ENCODE results near the gene COL21A1. TPM values are rescaled to one million over a fixed set of nuclear protein-coding genes. Genes with fewer than 3 reads are reported as not detected.

Gene COL21A1
- 0.10 TPM for polyA plus RNA-seq (2013, experiment 1 of 2)
- polyA plus RNA-seq (2013, experiment 2 of 2) = 0.07 TPM

GRCh38 chr6:56246881-56247653 lies at the start of gene COL21A1:
TSS of gene COL21A1 (minus strand) at chr6:56247580. CDS start at chr6:56182618, 64,962 bp downstream.
- Histone ChIP-seq H3K4me2 (ENCODE audit: insufficient read depth, low read length, poor library complexity, severe bottlenecking) (peak within 1 kb of the TSS; percentile 86), H2BK120ac (ENCODE audit: low read depth, low read length) (no peak within 1 kb of the TSS), H3K4me3 (ENCODE audit: low read length in 2 of 2) (peak within 1 kb of the TSS in 1 of 2 donors; percentile 81), H4K91ac (ENCODE audit: low read depth, low read length, poor library complexity) (no peak within 1 kb of the TSS), H2BK15ac (ENCODE audit: low read length) (no peak within 1 kb of the TSS), H2BK5ac (ENCODE audit: low read length) (no peak within 1 kb of the TSS), H2AK5ac (ENCODE audit: low read depth, low read length) (no peak within 1 kb of the TSS), H3K4ac (ENCODE audit: low read length) (no peak within 1 kb of the TSS), H3K27ac (replicated peaks; ENCODE audit: low read length) (no peak within 1 kb of the TSS), H3K9me3 (replicated peaks in 1 of 2; ENCODE audit: control insufficient read depth in 2 of 2, insufficient read depth in 1 of 2, low read depth in 1 of 2, low read length in 2 of 2) (no peaks in the 10 kb centered on the region), H3K4me1 (ENCODE audit: control insufficient read depth in 2 of 2, insufficient read depth in 1 of 2, low read depth in 1 of 2, low read length in 2 of 2) (no peaks in the 10 kb centered on the region), H3K27me3 (ENCODE audit: control insufficient read depth in 3 of 3, insufficient read depth in 3 of 3, low read depth in 1 of 3, low read length in 3 of 3) (peaks cover 0 to 40% (median 3%) of the 10 kb centered on the region in 3 experiments), H3K14ac (ENCODE audit: low read length) (no peak within 1 kb of the TSS), H2BK12ac (ENCODE audit: low read length) (no peak within 1 kb of the TSS), H3K36me3 (replicated peaks in 1 of 2; ENCODE audit: control insufficient read depth in 2 of 2, insufficient read depth in 2 of 2, low read length in 2 of 2) (no peaks in the 10 kb centered on the region), H2AFZ (ENCODE audit: low read length) (peak within 1 kb of the TSS; percentile 73), H3K79me1 (ENCODE audit: low read depth, low read length) (no peaks in the 10 kb centered on the region), H3K18ac (ENCODE audit: low read length) (peak within 1 kb of the TSS; percentile 62), H4K8ac (ENCODE audit: low read depth, low read length) (no peak within 1 kb of the TSS), H3K9ac (ENCODE audit: low read depth, low read length, poor library complexity) (peak within 1 kb of the TSS; percentile 81), H3K23ac (ENCODE audit: low read depth, low read length, poor library complexity) (no peak within 1 kb of the TSS)
- DNase-seq (ENCODE audit: low spot score) = peak; percentile 52
- WGBS, 2 donors (ENCODE audit: extremely low coverage in 2 of 2, insufficient read length in 2 of 2, insufficient replicate concordance in 1 of 2) = no CpG with 5 or more reads among the region's 36 CpGs

- no peak overlapping the region for H3K18ac ChIP-seq (ENCODE audit: low read length)
- no peak overlapping the region for H2BK5ac ChIP-seq (ENCODE audit: low read length)
- no peak overlapping the region for H3K14ac ChIP-seq (ENCODE audit: low read length)
- no peak overlapping the region for H2BK15ac ChIP-seq (ENCODE audit: low read length)
- H3K79me1 ChIP-seq (ENCODE audit: low read depth, low read length) = no peaks in the 10 kb centered on the region
- H3K36me3 ChIP-seq (replicated peaks in 1 of 2; ENCODE audit: control insufficient read depth in 2 of 2, insufficient read depth in 2 of 2, low read length in 2 of 2) = no peaks in the 10 kb centered on the region
- no peak overlapping the region for H4K91ac ChIP-seq (ENCODE audit: low read depth, low read length, poor library complexity)
- no peak overlapping the region for H3K23ac ChIP-seq (ENCODE audit: low read depth, low read length, poor library complexity)
- H3K9ac ChIP-seq (ENCODE audit: low read depth, low read length, poor library complexity) = no peak overlapping the region
- H3K4me1 ChIP-seq (ENCODE audit: control insufficient read depth in 2 of 2, insufficient read depth in 1 of 2, low read depth in 1 of 2, low read length in 2 of 2) = peaks cover 0 to 1% of the 10 kb centered on the region in 2 donors
- no peak overlapping the region for H3K27ac ChIP-seq (replicated peaks; ENCODE audit: low read length)
- no peak overlapping the region for H2BK120ac ChIP-seq (ENCODE audit: low read depth, low read length)
- H3K27me3 ChIP-seq (ENCODE audit: control insufficient read depth in 3 of 3, insufficient read depth in 3 of 3, low read depth in 1 of 3, low read length in 3 of 3) = no peaks in the 10 kb centered on the region
- no peak overlapping the region for H4K8ac ChIP-seq (ENCODE audit: low read depth, low read length)
- H3K9me3 ChIP-seq (replicated peaks in 1 of 2; ENCODE audit: control insufficient read depth in 2 of 2, insufficient read depth in 1 of 2, low read depth in 1 of 2, low read length in 2 of 2) = no peaks in the 10 kb centered on the region
- no peak overlapping the region for H2BK12ac ChIP-seq (ENCODE audit: low read length)
- no peak overlapping the region for H3K4me3 ChIP-seq (ENCODE audit: low read length in 2 of 2)
- no CpG with 5 or more reads among the region's 3 CpGs for whole genome bisulfite sequencing, 2 donors (ENCODE audit: extremely low coverage in 2 of 2, insufficient read length in 2 of 2, insufficient replicate concordance in 1 of 2)
- H3K4ac ChIP-seq (ENCODE audit: low read length) = no peak overlapping the region
- H2AK5ac ChIP-seq (ENCODE audit: low read depth, low read length) = no peak overlapping the region
- no peak for DNase-seq (ENCODE audit: low spot score)
- no peak overlapping the region for H3K4me2 ChIP-seq (ENCODE audit: insufficient read depth, low read length, poor library complexity, severe bottlenecking)
- no peak overlapping the region for H2AFZ ChIP-seq (ENCODE audit: low read length)
These were observed 46.4 kb upstream of the COL21A1 start for GRCh38 chr6:56293781-56294180.

- no peak overlapping the region for H2BK15ac ChIP-seq (ENCODE audit: low read length)
- no peaks in the 10 kb centered on the region for H3K36me3 ChIP-seq (replicated peaks in 1 of 2; ENCODE audit: control insufficient read depth in 2 of 2, insufficient read depth in 2 of 2, low read length in 2 of 2)
- H3K9me3 ChIP-seq (replicated peaks in 1 of 2; ENCODE audit: control insufficient read depth in 2 of 2, insufficient read depth in 1 of 2, low read depth in 1 of 2, low read length in 2 of 2) = no peaks in the 10 kb centered on the region
- H4K91ac ChIP-seq (ENCODE audit: low read depth, low read length, poor library complexity) = no peak overlapping the region
- no peak overlapping the region for H3K14ac ChIP-seq (ENCODE audit: low read length)
- H3K27ac ChIP-seq (replicated peaks; ENCODE audit: low read length) = no peak overlapping the region
- peak; percentile 51 for DNase-seq (ENCODE audit: low spot score)
- no peak overlapping the region for H2BK120ac ChIP-seq (ENCODE audit: low read depth, low read length)
- no peak overlapping the region for H2AK5ac ChIP-seq (ENCODE audit: low read depth, low read length)
- H2BK5ac ChIP-seq (ENCODE audit: low read length) = no peak overlapping the region
- H4K8ac ChIP-seq (ENCODE audit: low read depth, low read length) = no peak overlapping the region
- H3K9ac ChIP-seq (ENCODE audit: low read depth, low read length, poor library complexity) = no peak overlapping the region
- H3K79me1 ChIP-seq (ENCODE audit: low read depth, low read length) = no peaks in the 10 kb centered on the region
- no peak overlapping the region for H2BK12ac ChIP-seq (ENCODE audit: low read length)
- no peak overlapping the region for H3K4me2 ChIP-seq (ENCODE audit: insufficient read depth, low read length, poor library complexity, severe bottlenecking)
- no peak overlapping the region for H2AFZ ChIP-seq (ENCODE audit: low read length)
- H3K27me3 ChIP-seq (ENCODE audit: control insufficient read depth in 3 of 3, insufficient read depth in 3 of 3, low read depth in 1 of 3, low read length in 3 of 3) = no peaks in the 10 kb centered on the region
- no peak overlapping the region for H3K18ac ChIP-seq (ENCODE audit: low read length)
- no peak overlapping the region for H3K4ac ChIP-seq (ENCODE audit: low read length)
- H3K4me1 ChIP-seq (ENCODE audit: control insufficient read depth in 2 of 2, insufficient read depth in 1 of 2, low read depth in 1 of 2, low read length in 2 of 2) = peaks cover 0 to 1% of the 10 kb centered on the region in 2 donors
- no peak overlapping the region for H3K23ac ChIP-seq (ENCODE audit: low read depth, low read length, poor library complexity)
- H3K4me3 ChIP-seq (ENCODE audit: low read length in 2 of 2) = no peak overlapping the region
- WGBS, 2 donors (ENCODE audit: extremely low coverage in 2 of 2, insufficient read length in 2 of 2, insufficient replicate concordance in 1 of 2) = no CpG with 5 or more reads among the region's 1 CpG
These were observed 45.3 kb upstream of the COL21A1 start for GRCh38 chr6:56292505-56293181.

DNA sequence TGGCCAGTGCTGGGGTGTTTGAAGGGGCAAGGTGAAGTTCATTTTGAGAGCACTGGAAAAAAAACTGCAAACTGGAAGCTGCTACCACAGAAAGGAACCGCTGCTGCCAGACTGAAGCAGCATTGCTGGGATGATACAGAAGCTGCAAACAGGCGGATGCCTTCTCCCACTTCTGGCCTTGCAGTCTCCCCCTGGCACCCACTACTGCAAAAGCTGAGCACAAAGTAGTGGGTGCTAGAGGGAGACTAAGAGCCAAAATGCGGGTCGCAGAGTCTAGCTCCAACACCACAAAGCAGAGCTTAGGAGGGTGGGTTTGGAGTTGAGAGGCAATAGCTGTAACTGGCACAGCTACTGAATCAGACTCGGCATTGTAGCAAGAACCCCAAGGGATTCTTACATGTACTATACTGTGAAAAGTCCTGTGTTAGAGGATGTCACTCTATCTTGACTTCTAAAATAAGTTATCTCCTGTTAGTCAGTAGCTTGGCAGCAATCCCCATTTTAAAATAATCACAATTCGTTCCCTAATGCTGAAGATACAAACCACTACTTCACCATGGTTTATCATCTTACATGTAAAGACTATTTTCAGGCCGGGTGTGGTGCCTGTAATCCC lies 44.0 kb upstream of the COL21A1 start:
- Histone ChIP-seq H2AFZ (ENCODE audit: low read length) (no peak overlapping the region), H3K36me3 (replicated peaks in 1 of 2; ENCODE audit: control insufficient read depth in 2 of 2, insufficient read depth in 2 of 2, low read length in 2 of 2) (no peaks in the 10 kb centered on the region), H3K9me3 (replicated peaks in 1 of 2; ENCODE audit: control insufficient read depth in 2 of 2, insufficient read depth in 1 of 2, low read depth in 1 of 2, low read length in 2 of 2) (no peaks in the 10 kb centered on the region), H3K9ac (ENCODE audit: low read depth, low read length, poor library complexity) (no peak overlapping the region), H3K27ac (replicated peaks; ENCODE audit: low read length) (no peak overlapping the region), H2BK12ac (ENCODE audit: low read length) (no peak overlapping the region), H2BK15ac (ENCODE audit: low read length) (no peak overlapping the region), H2AK5ac (ENCODE audit: low read depth, low read length) (no peak overlapping the region), H3K14ac (ENCODE audit: low read length) (no peak overlapping the region), H3K4ac (ENCODE audit: low read length) (no peak overlapping the region), H3K27me3 (ENCODE audit: control insufficient read depth in 3 of 3, insufficient read depth in 3 of 3, low read depth in 1 of 3, low read length in 3 of 3) (no peaks in the 10 kb centered on the region), H3K4me3 (ENCODE audit: low read length in 2 of 2) (no peak overlapping the region), H3K4me2 (ENCODE audit: insufficient read depth, low read length, poor library complexity, severe bottlenecking) (no peak overlapping the region), H2BK120ac (ENCODE audit: low read depth, low read length) (no peak overlapping the region), H2BK5ac (ENCODE audit: low read length) (no peak overlapping the region), H4K91ac (ENCODE audit: low read depth, low read length, poor library complexity) (no peak overlapping the region), H3K4me1 (ENCODE audit: control insufficient read depth in 2 of 2, insufficient read depth in 1 of 2, low read depth in 1 of 2, low read length in 2 of 2) (peaks cover 0 to 1% of the 10 kb centered on the region in 2 donors), H4K8ac (ENCODE audit: low read depth, low read length) (no peak overlapping the region), H3K18ac (ENCODE audit: low read length) (no peak overlapping the region), H3K79me1 (ENCODE audit: low read depth, low read length) (no peaks in the 10 kb centered on the region), H3K23ac (ENCODE audit: low read depth, low read length, poor library complexity) (no peak overlapping the region)
- no CpG with 5 or more reads among the region's 7 CpGs for WGBS, 2 donors (ENCODE audit: extremely low coverage in 2 of 2, insufficient read length in 2 of 2, insufficient replicate concordance in 1 of 2)
- no peak for DNase-seq (ENCODE audit: low spot score)
